Measurements from ENCODE around the gene ERLIN1.

Gene ERLIN1

GRCh38 chr10:100148353-100149211, 37.2 kb downstream of the ERLIN1 start:
- H3K4me3 ChIP-seq (ENCODE audit: low read depth, low read length), result no peak overlapping the region
- peak; percentile 15 for TF ChIP-seq POLR2A (IDR thresholded peaks at IDR 0.05; ENCODE audit: extremely low read depth, insufficient read length)
- no peak for TF ChIP-seq MYC (IDR thresholded peaks at IDR 0.05; ENCODE audit: low read depth, low read length)
- TF ChIP-seq CTCF (IDR thresholded peaks at IDR 0.05; ENCODE audit: low read depth, low read length), result no peak
- no peak for TF ChIP-seq MAX (IDR thresholded peaks at IDR 0.05; ENCODE audit: low read depth, low read length)
- DNase-seq (ENCODE audit: low read depth), result peak; percentile 63

GRCh38 chr10:100146875-100147650, 38.8 kb downstream of the ERLIN1 start:
- DNase-seq (ENCODE audit: low read depth), result peak; percentile 12
- TF ChIP-seq MYC (IDR thresholded peaks at IDR 0.05; ENCODE audit: low read depth, low read length) (no peak), MAX (IDR thresholded peaks at IDR 0.05; ENCODE audit: low read depth, low read length) (no peak), CTCF (IDR thresholded peaks at IDR 0.05; ENCODE audit: low read depth, low read length) (no peak), POLR2A (IDR thresholded peaks at IDR 0.05; ENCODE audit: extremely low read depth, insufficient read length) (no peak)
- H3K4me3 ChIP-seq (ENCODE audit: low read depth, low read length), result no peak overlapping the region

GRCh38 chr10:100146398-100146797, 39.4 kb downstream of the ERLIN1 start:
- no peak for DNase-seq (ENCODE audit: low read depth)
- no peak for TF ChIP-seq MYC (IDR thresholded peaks at IDR 0.05; ENCODE audit: low read depth, low read length)
- TF ChIP-seq POLR2A (IDR thresholded peaks at IDR 0.05; ENCODE audit: extremely low read depth, insufficient read length), result no peak
- TF ChIP-seq CTCF (IDR thresholded peaks at IDR 0.05; ENCODE audit: low read depth, low read length), result no peak
- no peak for TF ChIP-seq MAX (IDR thresholded peaks at IDR 0.05; ENCODE audit: low read depth, low read length)
- no peak overlapping the region for H3K4me3 ChIP-seq (ENCODE audit: low read depth, low read length)

GRCh38 chr10:100143756-100144155, 42.1 kb downstream of the ERLIN1 start:
- TF ChIP-seq POLR2A (IDR thresholded peaks at IDR 0.05; ENCODE audit: extremely low read depth, insufficient read length) (no peak), MAX (IDR thresholded peaks at IDR 0.05; ENCODE audit: low read depth, low read length) (no peak), MYC (IDR thresholded peaks at IDR 0.05; ENCODE audit: low read depth, low read length) (no peak), CTCF (IDR thresholded peaks at IDR 0.05; ENCODE audit: low read depth, low read length) (no peak)
- DNase-seq (ENCODE audit: low read depth), result no peak
- H3K4me3 ChIP-seq (ENCODE audit: low read depth, low read length), result no peak overlapping the region

- no peak for DNase-seq (ENCODE audit: low read depth)
- H3K4me3 ChIP-seq (ENCODE audit: low read depth, low read length), result no peak overlapping the region
- TF ChIP-seq MYC (IDR thresholded peaks at IDR 0.05; ENCODE audit: low read depth, low read length) (no peak), CTCF (IDR thresholded peaks at IDR 0.05; ENCODE audit: low read depth, low read length) (no peak), POLR2A (IDR thresholded peaks at IDR 0.05; ENCODE audit: extremely low read depth, insufficient read length) (no peak), MAX (IDR thresholded peaks at IDR 0.05; ENCODE audit: low read depth, low read length) (no peak)
Observed at GRCh38 chr10:100141446-100142087, 44.3 kb downstream of the ERLIN1 start.

Measured in NB4 (cell line).